ENCODE results near the gene FOXRED2.

Gene FOXRED2

GRCh38 chr22:36514766-36515165 lies 7.9 kb upstream of the FOXRED2 start:
- no peak overlapping the region for H3K23ac ChIP-seq (ENCODE audit: low read length)
- H3K56ac ChIP-seq (ENCODE audit: low read length): no peak overlapping the region
- H4K8ac ChIP-seq (ENCODE audit: low read depth, low read length): no peak overlapping the region
- H2BK120ac ChIP-seq (ENCODE audit: low read depth, low read length): no peak overlapping the region
- H3K79me2 ChIP-seq (ENCODE audit: control insufficient read depth, insufficient read depth, low read length): no peaks in the 10 kb centered on the region
- H2BK15ac ChIP-seq (replicated peaks; ENCODE audit: low read depth): no peak overlapping the region
- H3K36me3 ChIP-seq (ENCODE audit: control insufficient read depth, insufficient read depth, low read length): peaks cover 47% of the 10 kb centered on the region
- no peak overlapping the region for H2AK5ac ChIP-seq (ENCODE audit: low read length)
- no peak for DNase-seq
- H3K27me3 ChIP-seq (ENCODE audit: insufficient read depth, low read length, poor library complexity): no peaks in the 10 kb centered on the region
- no peak overlapping the region for H2BK5ac ChIP-seq (ENCODE audit: low read length)
- no CpG with 5 or more reads among the region's 1 CpG for WGBS (ENCODE audit: extremely low coverage, insufficient coverage, low lambda C conversion rate)
- H3K4me2 ChIP-seq (ENCODE audit: low read length): no peak overlapping the region
- H3K4me1 ChIP-seq (ENCODE audit: control insufficient read depth, low read depth, low read length): no peaks in the 10 kb centered on the region
- H3K4ac ChIP-seq (ENCODE audit: low read depth, low read length): no peak overlapping the region
- H3K27ac ChIP-seq (ENCODE audit: low read depth, low read length): no peak overlapping the region
- no peak overlapping the region for H3K9ac ChIP-seq (ENCODE audit: low read length)
- H3K18ac ChIP-seq (ENCODE audit: low read length): no peak overlapping the region
- no peaks in the 10 kb centered on the region for H3K79me1 ChIP-seq (ENCODE audit: low read length)
- no peak overlapping the region for H3K4me3 ChIP-seq (ENCODE audit: low read length)
- no peak overlapping the region for H4K5ac ChIP-seq (ENCODE audit: low read length)

DNA sequence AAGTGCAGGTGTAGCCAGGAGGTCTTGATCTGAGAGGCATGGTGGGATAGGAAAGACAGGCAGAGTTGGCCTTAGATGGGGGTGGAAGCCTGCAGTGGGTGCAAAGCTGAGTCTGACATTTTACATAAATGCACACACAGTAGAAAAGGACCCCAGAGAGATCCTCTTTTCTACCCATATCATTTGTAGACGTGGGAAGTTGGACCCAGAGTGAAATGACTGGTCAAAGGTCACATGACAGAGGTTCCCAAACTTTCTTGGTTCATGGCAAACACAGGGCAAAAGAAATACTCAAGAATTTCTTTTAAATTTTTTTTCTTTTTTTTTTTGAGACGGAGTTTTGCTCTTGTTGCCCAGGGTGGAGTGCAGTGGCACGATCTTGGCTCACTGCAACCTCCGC lies 6.2 kb upstream of the FOXRED2 start:
- Histone ChIP-seq H3K23ac (ENCODE audit: low read length) (no peak overlapping the region), H3K27me3 (ENCODE audit: insufficient read depth, low read length, poor library complexity) (no peaks in the 10 kb centered on the region), H3K36me3 (ENCODE audit: control insufficient read depth, insufficient read depth, low read length) (peaks cover 34% of the 10 kb centered on the region), H3K4ac (ENCODE audit: low read depth, low read length) (no peak overlapping the region), H3K56ac (ENCODE audit: low read length) (no peak overlapping the region), H2BK15ac (replicated peaks; ENCODE audit: low read depth) (no peak overlapping the region), H3K27ac (ENCODE audit: low read depth, low read length) (no peak overlapping the region), H3K79me1 (ENCODE audit: low read length) (no peaks in the 10 kb centered on the region), H3K4me3 (ENCODE audit: low read length) (no peak overlapping the region), H2BK120ac (ENCODE audit: low read depth, low read length) (no peak overlapping the region), H3K79me2 (ENCODE audit: control insufficient read depth, insufficient read depth, low read length) (no peaks in the 10 kb centered on the region), H3K4me2 (ENCODE audit: low read length) (no peak overlapping the region), H2AK5ac (ENCODE audit: low read length) (no peak overlapping the region), H4K5ac (ENCODE audit: low read length) (no peak overlapping the region), H3K9ac (ENCODE audit: low read length) (no peak overlapping the region), H4K8ac (ENCODE audit: low read depth, low read length) (no peak overlapping the region), H3K18ac (ENCODE audit: low read length) (no peak overlapping the region), H2BK5ac (ENCODE audit: low read length) (no peak overlapping the region), H3K4me1 (ENCODE audit: control insufficient read depth, low read depth, low read length) (no peaks in the 10 kb centered on the region)
- no CpG with 5 or more reads among the region's 4 CpGs for WGBS (ENCODE audit: extremely low coverage, insufficient coverage, low lambda C conversion rate)
- DNase-seq: no peak

- H2AK5ac ChIP-seq (ENCODE audit: low read length): no peak overlapping the region
- no peak overlapping the region for H2BK5ac ChIP-seq (ENCODE audit: low read length)
- H3K36me3 ChIP-seq (ENCODE audit: control insufficient read depth, insufficient read depth, low read length): peaks cover 33% of the 10 kb centered on the region
- H3K4me3 ChIP-seq (ENCODE audit: low read length): no peak overlapping the region
- no peak overlapping the region for H4K5ac ChIP-seq (ENCODE audit: low read length)
- H3K4ac ChIP-seq (ENCODE audit: low read depth, low read length): no peak overlapping the region
- H3K27me3 ChIP-seq (ENCODE audit: insufficient read depth, low read length, poor library complexity): no peaks in the 10 kb centered on the region
- no peaks in the 10 kb centered on the region for H3K4me1 ChIP-seq (ENCODE audit: control insufficient read depth, low read depth, low read length)
- no peaks in the 10 kb centered on the region for H3K79me2 ChIP-seq (ENCODE audit: control insufficient read depth, insufficient read depth, low read length)
- no peak overlapping the region for H3K27ac ChIP-seq (ENCODE audit: low read depth, low read length)
- H3K18ac ChIP-seq (ENCODE audit: low read length): no peak overlapping the region
- no peak for DNase-seq
- no peak overlapping the region for H2BK15ac ChIP-seq (replicated peaks; ENCODE audit: low read depth)
- WGBS (ENCODE audit: extremely low coverage, insufficient coverage, low lambda C conversion rate): no CpG with 5 or more reads among the region's 8 CpGs
- no peak overlapping the region for H3K23ac ChIP-seq (ENCODE audit: low read length)
- H2BK120ac ChIP-seq (ENCODE audit: low read depth, low read length): no peak overlapping the region
- H3K9ac ChIP-seq (ENCODE audit: low read length): no peak overlapping the region
- H3K56ac ChIP-seq (ENCODE audit: low read length): no peak overlapping the region
- no peak overlapping the region for H4K8ac ChIP-seq (ENCODE audit: low read depth, low read length)
- no peaks in the 10 kb centered on the region for H3K79me1 ChIP-seq (ENCODE audit: low read length)
- H3K4me2 ChIP-seq (ENCODE audit: low read length): no peak overlapping the region
Measured at GRCh38 chr22:36512333-36512732, 5.5 kb upstream of the FOXRED2 start.

DNA sequence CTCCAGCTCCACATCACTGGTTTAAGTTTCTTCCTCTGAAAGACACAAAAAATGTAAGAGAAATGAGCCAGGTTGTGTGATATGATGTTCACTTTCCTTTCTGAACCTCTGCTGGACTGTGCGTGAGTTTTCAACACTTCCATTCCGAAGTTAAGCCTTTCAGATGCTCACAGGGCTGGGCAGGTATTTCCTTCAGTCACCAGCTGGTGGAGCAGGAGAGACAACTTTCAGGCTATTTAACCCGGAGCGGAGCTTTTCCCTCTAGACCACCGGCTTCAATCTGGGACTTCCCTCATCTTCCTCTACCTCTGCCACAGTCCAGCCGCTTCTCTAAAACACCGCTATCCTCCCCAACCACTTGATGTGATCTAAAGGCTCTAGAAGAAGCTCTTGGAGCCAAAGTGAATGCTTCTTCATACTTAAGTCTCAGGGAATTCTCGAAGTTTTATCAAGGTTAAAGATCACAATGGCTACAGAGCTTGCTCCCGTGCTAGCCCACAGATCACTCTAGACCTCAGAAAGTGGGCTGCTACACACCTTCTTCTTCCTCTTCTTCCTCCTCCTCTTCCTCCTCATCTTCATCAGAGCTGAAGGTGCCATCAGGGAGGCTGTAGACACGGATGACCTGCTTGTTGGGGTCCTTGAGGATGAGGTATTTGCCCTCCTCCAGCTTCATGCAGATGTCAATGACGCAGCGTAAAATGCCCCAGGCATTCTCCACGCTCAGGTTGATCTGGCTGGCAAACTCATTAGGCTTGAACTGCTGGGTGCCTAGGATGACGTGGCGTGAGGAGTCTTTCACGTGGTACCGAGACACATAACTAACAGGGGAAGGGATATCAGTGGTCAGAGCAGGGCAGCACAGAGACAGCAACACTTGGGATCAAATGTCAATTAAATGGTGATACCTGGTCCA lies 4.4 kb upstream of the FOXRED2 start:
- H3K4me1 ChIP-seq (ENCODE audit: control insufficient read depth, low read depth, low read length): no peaks in the 10 kb centered on the region
- no peak overlapping the region for H3K27ac ChIP-seq (ENCODE audit: low read depth, low read length)
- H2BK5ac ChIP-seq (ENCODE audit: low read length): no peak overlapping the region
- no peaks in the 10 kb centered on the region for H3K27me3 ChIP-seq (ENCODE audit: insufficient read depth, low read length, poor library complexity)
- H3K56ac ChIP-seq (ENCODE audit: low read length): no peak overlapping the region
- H3K18ac ChIP-seq (ENCODE audit: low read length): no peak overlapping the region
- H2AK5ac ChIP-seq (ENCODE audit: low read length): no peak overlapping the region
- H3K36me3 ChIP-seq (ENCODE audit: control insufficient read depth, insufficient read depth, low read length): peaks cover 28% of the 10 kb centered on the region
- DNase-seq: peak; percentile 75
- H3K9ac ChIP-seq (ENCODE audit: low read length): no peak overlapping the region
- WGBS (ENCODE audit: extremely low coverage, insufficient coverage, low lambda C conversion rate): no CpG with 5 or more reads among the region's 17 CpGs
- no peak overlapping the region for H3K4me3 ChIP-seq (ENCODE audit: low read length)
- no peak overlapping the region for H2BK120ac ChIP-seq (ENCODE audit: low read depth, low read length)
- no peak overlapping the region for H4K8ac ChIP-seq (ENCODE audit: low read depth, low read length)
- H3K79me1 ChIP-seq (ENCODE audit: low read length): no peaks in the 10 kb centered on the region
- no peak overlapping the region for H3K4me2 ChIP-seq (ENCODE audit: low read length)
- no peak overlapping the region for H4K5ac ChIP-seq (ENCODE audit: low read length)
- no peak overlapping the region for H3K23ac ChIP-seq (ENCODE audit: low read length)
- H3K79me2 ChIP-seq (ENCODE audit: control insufficient read depth, insufficient read depth, low read length): no peaks in the 10 kb centered on the region
- no peak overlapping the region for H2BK15ac ChIP-seq (replicated peaks; ENCODE audit: low read depth)
- no peak overlapping the region for H3K4ac ChIP-seq (ENCODE audit: low read depth, low read length)

DNA sequence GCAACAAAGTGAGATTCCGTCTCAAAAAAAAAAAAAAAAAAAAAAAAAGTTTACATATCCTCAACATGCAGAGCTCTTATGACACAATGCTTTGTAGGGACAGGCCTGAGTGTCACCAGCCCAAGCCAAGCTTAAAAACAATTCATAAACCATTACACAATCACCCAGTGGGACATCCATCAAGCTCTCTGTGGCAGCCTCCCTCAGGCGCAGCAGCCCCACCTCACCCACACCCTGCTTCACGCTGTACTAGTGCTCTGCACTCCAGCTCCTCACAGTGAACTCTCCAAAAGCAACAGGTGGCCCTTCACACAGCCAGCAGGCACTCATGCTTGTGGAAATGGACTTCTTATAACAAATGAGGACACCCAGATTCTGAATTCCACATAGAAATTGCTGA lies 3.5 kb upstream of the FOXRED2 start:
- Histone ChIP-seq H2BK15ac (replicated peaks; ENCODE audit: low read depth) (no peak overlapping the region), H3K4me1 (ENCODE audit: control insufficient read depth, low read depth, low read length) (no peaks in the 10 kb centered on the region), H3K4me3 (ENCODE audit: low read length) (no peak overlapping the region), H4K8ac (ENCODE audit: low read depth, low read length) (no peak overlapping the region), H3K9ac (ENCODE audit: low read length) (no peak overlapping the region), H2AK5ac (ENCODE audit: low read length) (no peak overlapping the region), H3K79me2 (ENCODE audit: control insufficient read depth, insufficient read depth, low read length) (no peaks in the 10 kb centered on the region), H3K36me3 (ENCODE audit: control insufficient read depth, insufficient read depth, low read length) (peaks cover 26% of the 10 kb centered on the region), H2BK5ac (ENCODE audit: low read length) (no peak overlapping the region), H3K27ac (ENCODE audit: low read depth, low read length) (no peak overlapping the region), H2BK120ac (ENCODE audit: low read depth, low read length) (no peak overlapping the region), H3K23ac (ENCODE audit: low read length) (no peak overlapping the region), H3K27me3 (ENCODE audit: insufficient read depth, low read length, poor library complexity) (no peaks in the 10 kb centered on the region), H3K4me2 (ENCODE audit: low read length) (no peak overlapping the region), H3K79me1 (ENCODE audit: low read length) (no peaks in the 10 kb centered on the region), H4K5ac (ENCODE audit: low read length) (no peak overlapping the region), H3K4ac (ENCODE audit: low read depth, low read length) (no peak overlapping the region), H3K56ac (ENCODE audit: low read length) (no peak overlapping the region), H3K18ac (ENCODE audit: low read length) (no peak overlapping the region)
- no peak for DNase-seq
- WGBS (ENCODE audit: extremely low coverage, insufficient coverage, low lambda C conversion rate): no CpG with 5 or more reads among the region's 3 CpGs
